GM19372 (cell line): Measurements from ENCODE around the gene SCN2B.

Experiments used
- ATAC-seq: cut with Tn5 transposase; IDR thresholded peaks from one replicate; pipeline ENCODE4 v1.9.1; 2021; ENCODE audit warnings: mild to moderate bottlenecking, low read depth, moderate library complexity; ENCODE audit not compliant: unreplicated experiment

SCN2B gene

GRCh38 chr11:118155776-118156530 lies 20.5 kb downstream of the SCN2B start:
- no peak for ATAC-seq

- ATAC-seq, result no peak
Measured at GRCh38 chr11:118154641-118155040, 21.8 kb downstream of the SCN2B start.

DNA sequence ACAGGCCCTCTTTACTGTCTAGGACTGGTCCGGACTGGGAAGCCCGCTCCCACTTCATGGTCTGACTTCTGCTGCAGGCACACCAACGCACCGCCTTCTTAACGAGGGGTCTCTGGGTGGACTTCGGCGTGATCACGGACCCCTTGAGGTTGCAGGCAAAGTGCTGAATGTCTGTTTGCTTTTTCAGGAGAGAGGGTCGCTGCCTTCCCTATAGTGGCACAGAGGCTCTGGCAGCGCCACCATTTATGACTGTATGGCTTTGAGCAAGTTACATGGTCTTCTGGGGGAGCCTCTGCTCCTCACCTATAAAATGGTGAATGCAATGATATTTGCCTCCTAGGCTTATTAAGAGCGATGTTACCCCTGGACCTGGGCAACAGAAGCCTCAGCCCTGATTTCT lies 22.5 kb downstream of the SCN2B start:
- ATAC-seq, result no peak

- no peak for ATAC-seq
Measured at GRCh38 chr11:118153516-118153915, 22.9 kb downstream of the SCN2B start.

GRCh38 chr11:118152552-118153471 lies 23.6 kb downstream of the SCN2B start, which contains the start of gene SCN4B:
SCN4B (minus strand) TSS chr11:118152823; CDS start chr11:118152673, 150 bp downstream.
- ATAC-seq, result no peak

DNA sequence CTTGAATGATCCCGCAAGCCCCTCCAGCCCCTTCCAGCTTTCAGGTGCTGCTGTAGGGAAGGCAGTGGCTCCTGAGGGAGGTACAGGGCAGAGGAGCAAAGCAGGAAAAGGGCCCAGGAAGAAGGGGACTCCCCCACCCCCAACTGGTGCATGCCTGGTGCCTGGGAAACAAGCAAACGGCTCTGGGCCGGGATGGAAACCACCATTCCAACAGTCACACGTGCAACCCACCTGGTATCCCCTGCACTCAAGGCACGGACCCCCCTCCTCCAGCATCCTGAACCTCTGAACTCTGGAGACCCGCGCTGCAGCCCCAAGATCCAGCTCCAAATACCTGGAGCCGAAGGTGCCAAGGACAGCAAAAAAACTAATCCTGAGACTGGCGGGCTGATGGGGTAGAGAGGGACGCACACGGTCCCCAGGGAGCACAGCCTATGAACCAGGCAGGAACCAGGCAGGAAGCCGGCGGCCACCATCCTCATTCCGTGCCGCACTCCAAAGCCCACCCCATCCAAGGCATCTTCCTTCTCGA lies 24.4 kb downstream of the SCN2B start:
- ATAC-seq, result no peak

- ATAC-seq, result no peak
Measured at GRCh38 chr11:118151431-118151830, 25.0 kb downstream of the SCN2B start.

DNA sequence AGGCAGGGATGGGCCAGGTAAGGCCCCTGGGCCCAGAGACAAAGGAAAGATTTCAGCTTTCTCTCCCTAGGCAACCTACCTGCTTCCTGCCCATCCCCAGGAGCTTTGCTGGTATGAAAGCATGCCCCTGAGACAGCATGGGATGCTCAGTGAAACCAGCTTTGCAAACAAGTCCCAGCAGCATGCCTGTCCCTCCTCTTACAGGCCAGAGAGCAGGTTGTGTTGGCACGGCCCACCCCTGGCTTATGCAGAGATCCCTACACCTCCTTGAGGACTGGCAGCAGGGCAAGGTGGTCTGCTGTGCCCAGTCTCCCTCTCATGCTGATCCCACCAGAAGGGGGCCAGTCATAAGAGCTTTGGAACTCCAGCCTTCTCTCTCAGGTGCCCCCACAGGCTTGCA lies 26.9 kb downstream of the SCN2B start:
- ATAC-seq, result no peak

DNA sequence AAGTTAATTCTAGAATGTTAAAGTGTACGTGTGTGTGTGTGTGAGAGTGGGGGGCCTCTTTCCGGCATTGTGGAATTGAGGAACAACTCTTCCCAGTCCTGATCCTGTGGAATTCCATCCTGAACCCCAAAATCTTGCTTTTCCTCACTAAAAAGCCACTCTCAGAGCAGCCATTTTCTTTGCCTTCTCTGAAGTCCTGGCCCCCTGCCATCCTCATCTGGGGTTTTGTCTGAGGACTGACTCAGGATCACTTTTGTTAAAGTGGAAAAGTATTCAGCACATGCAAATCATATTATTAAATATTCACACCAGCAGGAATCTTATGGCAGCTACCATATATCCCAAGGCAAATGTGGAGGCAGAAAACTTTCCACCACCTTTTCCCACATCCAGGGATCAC lies 27.6 kb downstream of the SCN2B start:
- ATAC-seq, result no peak

- ATAC-seq, result no peak
Measured at GRCh38 chr11:118148240-118148639, 28.2 kb downstream of the SCN2B start.

DNA sequence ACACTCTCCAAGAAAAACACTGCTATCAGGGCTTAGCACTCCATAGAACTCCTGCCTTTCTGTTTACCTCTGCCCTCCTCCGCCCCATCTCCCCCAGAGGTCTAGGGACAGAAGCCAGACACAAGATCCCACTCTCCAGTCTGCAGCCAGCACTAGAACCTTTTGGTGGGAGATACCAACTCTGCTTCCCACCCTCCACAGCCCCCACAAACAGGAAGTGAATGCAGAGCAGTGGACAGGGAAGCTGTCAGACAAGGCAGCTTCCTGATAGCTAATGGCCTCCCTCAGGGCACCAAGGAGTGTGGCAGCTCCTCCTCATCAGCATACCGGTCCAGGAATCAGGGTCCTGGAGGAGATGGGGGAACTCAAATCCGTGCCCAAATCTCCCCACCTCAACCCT lies 28.9 kb downstream of the SCN2B start:
- ATAC-seq, result no peak

- no peak for ATAC-seq
Measured at GRCh38 chr11:118146554-118146953, 29.9 kb downstream of the SCN2B start.

- peak; percentile 86 for ATAC-seq
Measured at GRCh38 chr11:118145285-118146227, 30.9 kb downstream of the SCN2B start.

- no peak for ATAC-seq
Measured at GRCh38 chr11:118144301-118145268, 31.9 kb downstream of the SCN2B start.

GRCh38 chr11:118143661-118144185 lies 32.7 kb downstream of the SCN2B start:
- no peak for ATAC-seq

DNA sequence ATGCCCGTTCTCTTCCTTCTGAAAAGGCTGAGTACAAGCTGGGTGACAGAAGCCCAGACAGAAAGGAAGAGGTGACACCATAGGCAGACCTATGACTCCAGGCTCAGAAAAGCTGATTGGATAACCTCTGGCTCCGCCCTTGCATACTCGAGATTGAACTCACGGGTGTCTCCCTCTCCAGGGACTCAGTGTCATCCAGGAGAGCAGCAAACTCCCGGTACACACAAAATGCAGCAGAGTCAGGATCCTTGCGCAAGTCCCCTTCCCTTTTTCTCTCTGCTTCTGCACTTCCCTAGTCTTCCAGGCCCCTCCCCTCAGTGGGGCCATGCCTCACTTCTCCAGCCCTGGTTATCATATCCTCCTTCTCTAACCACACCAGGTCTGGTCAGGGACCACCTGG lies 33.6 kb downstream of the SCN2B start:
- ATAC-seq, result no peak

DNA sequence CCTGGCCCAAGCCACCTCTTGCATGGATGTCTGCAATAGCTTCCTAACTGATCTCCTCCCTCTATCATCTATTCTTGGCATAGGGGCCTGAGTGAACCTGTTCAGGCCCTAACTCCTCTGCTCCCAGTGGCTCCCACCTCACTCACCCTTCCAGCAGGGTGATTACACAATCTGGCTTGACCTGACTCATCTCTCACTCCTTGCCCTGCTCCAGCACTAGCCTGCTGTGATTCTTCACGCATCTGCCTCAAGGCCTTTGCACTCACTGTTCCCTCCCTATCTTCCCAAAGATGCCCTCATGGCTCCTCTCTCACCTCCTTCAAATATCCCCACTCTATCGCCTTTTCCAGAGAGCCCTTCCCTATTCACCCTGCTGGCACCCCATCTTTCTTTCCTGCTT lies 34.4 kb downstream of the SCN2B start:
- ATAC-seq, result no peak

DNA sequence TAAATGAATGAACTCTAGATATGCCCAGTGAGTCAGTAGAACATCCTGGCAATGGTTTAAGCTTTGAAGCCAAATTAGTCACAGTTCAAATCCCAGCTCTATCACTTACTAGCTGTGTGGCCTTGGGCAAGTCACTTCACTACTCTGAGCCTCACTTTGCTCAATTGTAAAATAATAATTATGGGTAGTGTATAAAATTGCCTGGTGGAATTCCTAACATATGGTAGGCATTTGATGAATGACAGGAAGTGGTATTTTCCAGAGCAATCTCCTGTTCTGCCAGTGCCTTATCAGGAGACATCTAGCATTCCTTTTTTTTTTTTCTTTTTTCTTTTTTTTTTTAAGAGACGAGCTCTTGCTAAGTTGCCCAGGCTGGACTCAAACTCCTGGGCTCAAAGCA lies 36.9 kb downstream of the SCN2B start:
- no peak for ATAC-seq
